HepG2 (cell line): Measurements from ENCODE around the gene INSYN2B.

Experiments used
- NFE2L2 ChIP-seq: fragments of 150-350 bp; IDR thresholded peaks from 2 replicates; pipeline ENCODE4 v1.6.1; 2014; ENCODE audit warnings: low read length
- ONECUT2 ChIP-seq: sonication (generic); formaldehyde crosslinking; IDR thresholded peaks from 2 replicates; pipeline ENCODE4 v1.4.0; 2020; ENCODE audit warnings: missing genetic modification reagents
- PHF5A ChIP-seq: IDR thresholded peaks from one replicate; pipeline ENCODE4 v1.6.1; 2018; ENCODE audit warnings: low read depth, missing genetic modification reagents; ENCODE audit not compliant: unreplicated experiment
- TOPORS ChIP-seq: sonication (generic); formaldehyde crosslinking; IDR thresholded peaks from 2 replicates; pipeline ENCODE4 v1.8.0; 2023; ENCODE audit warnings: mild to moderate bottlenecking, missing genetic modification reagents
- ZBTB26 ChIP-seq: IDR thresholded peaks from 2 replicates; pipeline ENCODE4 v1.6.1; 2016; ENCODE audit warnings: missing compliant biosample characterization, missing genetic modification reagents, borderline replicate concordance
- TF ChIP-seq, protein P1 (sequence below): sonication (generic); formaldehyde crosslinking; IDR thresholded peaks from 2 replicates; pipeline ENCODE4 v1.5.0; 2020; ENCODE audit warnings: mild to moderate bottlenecking, missing genetic modification reagents, moderate library complexity

GRCh38 chr5:169917500-169917899 is 62.8 kb downstream of the INSYN2B start:
- TF ChIP-seq, protein P1, sequence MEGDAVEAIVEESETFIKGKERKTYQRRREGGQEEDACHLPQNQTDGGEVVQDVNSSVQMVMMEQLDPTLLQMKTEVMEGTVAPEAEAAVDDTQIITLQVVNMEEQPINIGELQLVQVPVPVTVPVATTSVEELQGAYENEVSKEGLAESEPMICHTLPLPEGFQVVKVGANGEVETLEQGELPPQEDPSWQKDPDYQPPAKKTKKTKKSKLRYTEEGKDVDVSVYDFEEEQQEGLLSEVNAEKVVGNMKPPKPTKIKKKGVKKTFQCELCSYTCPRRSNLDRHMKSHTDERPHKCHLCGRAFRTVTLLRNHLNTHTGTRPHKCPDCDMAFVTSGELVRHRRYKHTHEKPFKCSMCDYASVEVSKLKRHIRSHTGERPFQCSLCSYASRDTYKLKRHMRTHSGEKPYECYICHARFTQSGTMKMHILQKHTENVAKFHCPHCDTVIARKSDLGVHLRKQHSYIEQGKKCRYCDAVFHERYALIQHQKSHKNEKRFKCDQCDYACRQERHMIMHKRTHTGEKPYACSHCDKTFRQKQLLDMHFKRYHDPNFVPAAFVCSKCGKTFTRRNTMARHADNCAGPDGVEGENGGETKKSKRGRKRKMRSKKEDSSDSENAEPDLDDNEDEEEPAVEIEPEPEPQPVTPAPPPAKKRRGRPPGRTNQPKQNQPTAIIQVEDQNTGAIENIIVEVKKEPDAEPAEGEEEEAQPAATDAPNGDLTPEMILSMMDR (CRISPR knock-in tag), result no peak
- no peak for TF ChIP-seq TOPORS
- TF ChIP-seq ONECUT2 (CRISPR knock-in tag), result no peak
- no peak for TF ChIP-seq PHF5A (CRISPR knock-in tag)
- TF ChIP-seq ZBTB26 (CRISPR knock-in tag), result no peak
- no peak for TF ChIP-seq NFE2L2
